Chondrocyte (in vitro differentiated cells): ENCODE measurements around the gene TRIM29. TPM values are rescaled to one million over a fixed set of nuclear protein-coding genes. Genes with fewer than 3 reads are reported as not detected.

Source experiments
- DNase-seq: peaks from one replicate; pipeline ENCODE4 v3.0.0; 2021; ENCODE audit warnings: mixed read lengths, low spot score
- H3K27ac Mint-ChIP-seq: one replicate; pipeline ENCODE4 v1.8.0; 2021; ENCODE audit warnings: mild to moderate bottlenecking, moderate library complexity, mixed read lengths; ENCODE audit not compliant: unreplicated experiment
- H3K27me3 Mint-ChIP-seq: 2 replicates; pipeline ENCODE4 v1.8.0; 2021; ENCODE audit warnings: low read depth, mixed read lengths
- H3K36me3 Mint-ChIP-seq: 2 replicates; pipeline ENCODE4 v1.8.0; 2021; ENCODE audit warnings: low read depth, mixed read lengths
- H3K4me1 Mint-ChIP-seq: 2 replicates; pipeline ENCODE4 v1.8.0; 2021; ENCODE audit warnings: low read depth, mild to moderate bottlenecking, mixed read lengths
- H3K4me3 Mint-ChIP-seq: one replicate; pipeline ENCODE4 v1.8.0; 2021; ENCODE audit warnings: mild to moderate bottlenecking, moderate library complexity, mixed read lengths; ENCODE audit not compliant: unreplicated experiment
- H3K9me3 Mint-ChIP-seq: 2 replicates; pipeline ENCODE4 v1.8.0; 2021; ENCODE audit warnings: low read depth, mixed read lengths
- CTCF ChIP-seq: fragments of 200-600 bp; sonication (generic); IDR thresholded peaks from 2 replicates; pipeline ENCODE4 v1.5.0; 2021; ENCODE audit warnings: antibody characterized with exemption, mild to moderate bottlenecking, moderate library complexity
- total RNA-seq: library from RNA; stranded (reverse); gene quantifications from 3 replicates; pipeline ENCODE4 v1.2.1, GENCODE V29; 2021

Gene TRIM29
- total RNA-seq, 1 donor from 2014 or later = not detected

- Mint-ChIP-seq H3K4me3 (no peak overlapping the region), H3K27me3 (peaks cover 59% of the 10 kb centered on the region), H3K36me3 (no peaks in the 10 kb centered on the region), H3K9me3 (no peaks in the 10 kb centered on the region), H3K4me1 (no peaks in the 10 kb centered on the region), H3K27ac (no peak overlapping the region)
- TF ChIP-seq CTCF = no peak
- no peak for DNase-seq
These were observed 4.0 kb upstream of the TRIM29 start for GRCh38 chr11:120141768-120142423.

GRCh38 chr11:120141113-120141767 lies 3.3 kb upstream of the TRIM29 start:
- no peaks in the 10 kb centered on the region for H3K36me3 Mint-ChIP-seq
- H3K9me3 Mint-ChIP-seq = no peaks in the 10 kb centered on the region
- H3K4me3 Mint-ChIP-seq = no peak overlapping the region
- DNase-seq = no peak
- no peak for TF ChIP-seq CTCF
- H3K27ac Mint-ChIP-seq = peak overlapping the region; percentile 20
- H3K4me1 Mint-ChIP-seq = no peaks in the 10 kb centered on the region
- peaks cover 54% of the 10 kb centered on the region for H3K27me3 Mint-ChIP-seq

GRCh38 chr11:120139316-120140069 lies 1.6 kb upstream of the TRIM29 start:
- no peaks in the 10 kb centered on the region for H3K4me1 Mint-ChIP-seq
- H3K9me3 Mint-ChIP-seq = no peaks in the 10 kb centered on the region
- H3K27ac Mint-ChIP-seq = no peak overlapping the region
- TF ChIP-seq CTCF = no peak
- peak; percentile 61 for DNase-seq
- H3K36me3 Mint-ChIP-seq = no peaks in the 10 kb centered on the region
- H3K27me3 Mint-ChIP-seq = peaks cover 46% of the 10 kb centered on the region
- no peak overlapping the region for H3K4me3 Mint-ChIP-seq

- no peak overlapping the region for H3K4me3 Mint-ChIP-seq
- H3K9me3 Mint-ChIP-seq = no peaks in the 10 kb centered on the region
- no peak for TF ChIP-seq CTCF
- no peak for DNase-seq
- no peaks in the 10 kb centered on the region for H3K36me3 Mint-ChIP-seq
- no peak overlapping the region for H3K27ac Mint-ChIP-seq
- H3K4me1 Mint-ChIP-seq = no peaks in the 10 kb centered on the region
- peaks cover 42% of the 10 kb centered on the region for H3K27me3 Mint-ChIP-seq
These were observed 714 bp downstream of the TRIM29 start for GRCh38 chr11:120137187-120137610.

GRCh38 chr11:120136356-120136755 lies 1.6 kb downstream of the TRIM29 start:
- Mint-ChIP-seq H3K4me1 (no peaks in the 10 kb centered on the region), H3K4me3 (no peak overlapping the region), H3K9me3 (no peaks in the 10 kb centered on the region), H3K27me3 (peaks cover 41% of the 10 kb centered on the region), H3K36me3 (no peaks in the 10 kb centered on the region), H3K27ac (no peak overlapping the region)
- no peak for TF ChIP-seq CTCF
- DNase-seq = no peak
